ENCODE results near the gene EBI3.
"Not testable (repeated sequence)": the region's sequence is repeated elsewhere in the genome, so short reads cannot be mapped to it uniquely, and the experiment has no call there.

The EBI3 gene

GRCh38 chr19:4268816-4269430 is 39.6 kb downstream of the EBI3 start:
- no peaks in the 10 kb centered on the region for H3K27me3 ChIP-seq (ENCODE audit: insufficient read depth, low read depth, severe bottlenecking)
- no peak for DNase-seq
- no peak overlapping the region for H3K4me3 ChIP-seq (ENCODE audit: low read depth, low read length)
- H3K36me3 ChIP-seq, result peaks cover 20% of the 10 kb centered on the region
- H3K27ac ChIP-seq, result no peak overlapping the region
- no peak for TF ChIP-seq CTCF (IDR thresholded peaks at IDR 0.05; ENCODE audit: low read depth, low read length)
- no peaks in the 10 kb centered on the region for H3K9me3 ChIP-seq (ENCODE audit: severe bottlenecking)

- Histone ChIP-seq H3K36me3 (peaks cover 13% of the 10 kb centered on the region), H3K4me3 (ENCODE audit: low read depth, low read length) (no peak overlapping the region), H3K27ac (no peak overlapping the region), H3K9me3 (ENCODE audit: severe bottlenecking) (no peaks in the 10 kb centered on the region), H3K27me3 (ENCODE audit: insufficient read depth, low read depth, severe bottlenecking) (no peaks in the 10 kb centered on the region)
- no peak for DNase-seq
- TF ChIP-seq CTCF (IDR thresholded peaks at IDR 0.05; ENCODE audit: low read depth, low read length), result no peak
These were observed 43.6 kb downstream of the EBI3 start for GRCh38 chr19:4272894-4273293.

GRCh38 chr19:4274321-4274686 is 45.0 kb downstream of the EBI3 start:
- not testable (repeated sequence) for H3K27ac ChIP-seq

GRCh38 chr19:4277191-4277696 is 47.9 kb downstream of the EBI3 start:
- Histone ChIP-seq H3K4me3 (ENCODE audit: low read depth, low read length) (no peak overlapping the region), H3K27me3 (ENCODE audit: insufficient read depth, low read depth, severe bottlenecking) (no peaks in the 10 kb centered on the region), H3K9me3 (ENCODE audit: severe bottlenecking) (no peaks in the 10 kb centered on the region), H3K36me3 (no peaks in the 10 kb centered on the region), H3K27ac (peak overlapping the region; percentile 39)
- peak; percentile 49 for DNase-seq
- TF ChIP-seq CTCF (IDR thresholded peaks at IDR 0.05; ENCODE audit: low read depth, low read length), result no peak

More at GRCh38 chr19:4274321-4274686, 45.0 kb downstream of the EBI3 start:
- DNase-seq; H3K36me3 ChIP-seq; H3K9me3 ChIP-seq (ENCODE audit: severe bottlenecking); H3K27me3 ChIP-seq (ENCODE audit: insufficient read depth, low read depth, severe bottlenecking); H3K4me3 ChIP-seq (ENCODE audit: low read depth, low read length): not testable (repeated sequence)

- DNase-seq, result no peak
- no peaks in the 10 kb centered on the region for H3K9me3 ChIP-seq (ENCODE audit: severe bottlenecking)
- peaks cover 3% of the 10 kb centered on the region; the same call in 1 of the 2 replicates for H3K36me3 ChIP-seq
- no peak for TF ChIP-seq CTCF (IDR thresholded peaks at IDR 0.05; ENCODE audit: low read depth, low read length)
- H3K27me3 ChIP-seq (ENCODE audit: insufficient read depth, low read depth, severe bottlenecking), result no peaks in the 10 kb centered on the region
- H3K27ac ChIP-seq, result peak overlapping the region; percentile 62
- H3K4me3 ChIP-seq (ENCODE audit: low read depth, low read length), result no peak overlapping the region
These were observed 48.7 kb downstream of the EBI3 start for GRCh38 chr19:4278010-4278409.

GRCh38 chr19:4278419-4279266 is 49.3 kb downstream of the EBI3 start, which contains the start of gene SHD:
TSS of gene SHD (plus strand) at chr19:4279266. CDS start at chr19:4280064, 798 bp downstream.
- peak; percentile 63 for DNase-seq
- H3K27ac ChIP-seq, result peak within 1 kb of the TSS; percentile 76
- H3K4me3 ChIP-seq (ENCODE audit: low read depth, low read length), result peak within 1 kb of the TSS; percentile 62
- H3K9me3 ChIP-seq (ENCODE audit: severe bottlenecking), result no peaks in the 10 kb centered on the region
- 0 out of 2 replicates have a peak, but pooled peaks have one; percentile 8 for TF ChIP-seq CTCF (IDR thresholded peaks at IDR 0.05; ENCODE audit: low read depth, low read length)
- H3K36me3 ChIP-seq, result peaks cover 7% of the 10 kb centered on the region; the same call in 1 of the 2 replicates
- H3K27me3 ChIP-seq (ENCODE audit: insufficient read depth, low read depth, severe bottlenecking), result no peaks in the 10 kb centered on the region

All from WERI-Rb-1 (cell line).